ENCODE data around the gene IL18R1.
"Not testable (repeated sequence)": the region's sequence is repeated elsewhere in the genome, so short reads cannot be mapped to it uniquely, and the experiment has no call there.

Gene IL18R1, protein sequence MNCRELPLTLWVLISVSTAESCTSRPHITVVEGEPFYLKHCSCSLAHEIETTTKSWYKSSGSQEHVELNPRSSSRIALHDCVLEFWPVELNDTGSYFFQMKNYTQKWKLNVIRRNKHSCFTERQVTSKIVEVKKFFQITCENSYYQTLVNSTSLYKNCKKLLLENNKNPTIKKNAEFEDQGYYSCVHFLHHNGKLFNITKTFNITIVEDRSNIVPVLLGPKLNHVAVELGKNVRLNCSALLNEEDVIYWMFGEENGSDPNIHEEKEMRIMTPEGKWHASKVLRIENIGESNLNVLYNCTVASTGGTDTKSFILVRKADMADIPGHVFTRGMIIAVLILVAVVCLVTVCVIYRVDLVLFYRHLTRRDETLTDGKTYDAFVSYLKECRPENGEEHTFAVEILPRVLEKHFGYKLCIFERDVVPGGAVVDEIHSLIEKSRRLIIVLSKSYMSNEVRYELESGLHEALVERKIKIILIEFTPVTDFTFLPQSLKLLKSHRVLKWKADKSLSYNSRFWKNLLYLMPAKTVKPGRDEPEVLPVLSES

DNA sequence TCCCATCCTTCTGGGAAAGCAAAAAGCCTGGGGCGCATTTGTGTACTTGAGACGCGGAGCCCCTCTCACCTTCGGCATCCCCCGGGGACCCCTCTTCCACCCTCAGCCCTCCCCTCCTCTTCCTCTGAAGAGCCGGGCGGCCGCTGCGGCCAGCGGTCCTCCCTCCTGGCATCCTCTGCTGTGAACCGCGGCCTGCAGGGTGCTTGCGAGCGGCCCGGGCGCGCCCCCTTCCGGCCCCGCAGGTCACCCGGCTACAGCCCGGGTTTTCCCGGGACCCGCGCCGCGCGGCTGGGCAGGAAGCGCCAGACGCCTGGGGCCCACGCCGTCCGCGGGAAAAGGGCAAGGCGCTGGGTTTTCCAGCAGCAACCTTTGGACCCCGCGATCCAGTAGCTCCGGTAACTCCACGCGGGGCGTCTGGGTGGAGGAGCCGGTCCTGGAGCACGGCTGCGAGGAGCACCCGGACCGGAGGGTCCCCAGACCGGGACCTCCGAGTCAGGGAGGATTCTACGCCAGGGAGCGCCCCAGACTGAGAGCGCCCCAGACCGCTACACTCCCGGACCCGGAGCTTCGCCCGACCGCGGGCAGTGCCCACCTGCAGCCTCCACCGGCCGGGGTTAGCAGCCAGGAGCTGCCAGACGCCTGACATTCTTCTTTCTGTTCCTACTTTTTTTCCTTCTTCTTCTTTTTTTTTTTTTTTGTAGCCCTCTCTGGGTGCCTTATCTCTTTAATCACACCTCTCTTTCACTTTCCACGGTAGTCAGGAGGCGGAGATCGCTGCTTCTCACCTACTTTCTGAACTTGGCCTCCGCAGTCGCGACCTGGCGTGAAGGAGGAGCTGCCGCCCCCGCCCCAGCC, at the start of gene IL18R1:
Gene IL18R1, plus strand, starts transcription at position 271 of the 855 bp plus-strand sequence. CDS start 6,865 bp downstream, outside the sequence.
- DNase-seq (ENCODE audit: extremely low read depth in 1 of 2, low read depth in 1 of 2) = peak in 1 of 2 donors; percentile 49

DNA sequence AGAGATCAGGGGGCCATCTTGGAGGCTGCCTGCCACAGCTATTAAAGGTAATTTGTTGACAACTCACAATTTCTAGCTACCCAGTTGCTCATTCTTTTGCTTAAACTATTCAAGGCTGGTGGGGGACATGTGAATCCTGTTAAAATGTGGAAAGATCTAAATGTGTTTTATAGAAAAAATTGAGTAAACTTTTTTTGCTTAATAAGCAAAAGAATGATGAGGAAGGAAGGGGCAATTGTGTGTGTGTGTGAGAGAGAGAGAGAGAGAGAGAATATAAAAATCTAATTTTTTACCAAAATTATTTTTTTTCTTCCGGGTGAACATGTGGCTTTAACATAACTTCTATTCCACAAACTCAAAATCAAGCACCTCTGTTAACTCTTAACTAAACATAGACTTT, 49.5 kb upstream of the IL18R1 start:
- no peak for DNase-seq (ENCODE audit: extremely low read depth in 1 of 2, low read depth in 1 of 2)

DNA sequence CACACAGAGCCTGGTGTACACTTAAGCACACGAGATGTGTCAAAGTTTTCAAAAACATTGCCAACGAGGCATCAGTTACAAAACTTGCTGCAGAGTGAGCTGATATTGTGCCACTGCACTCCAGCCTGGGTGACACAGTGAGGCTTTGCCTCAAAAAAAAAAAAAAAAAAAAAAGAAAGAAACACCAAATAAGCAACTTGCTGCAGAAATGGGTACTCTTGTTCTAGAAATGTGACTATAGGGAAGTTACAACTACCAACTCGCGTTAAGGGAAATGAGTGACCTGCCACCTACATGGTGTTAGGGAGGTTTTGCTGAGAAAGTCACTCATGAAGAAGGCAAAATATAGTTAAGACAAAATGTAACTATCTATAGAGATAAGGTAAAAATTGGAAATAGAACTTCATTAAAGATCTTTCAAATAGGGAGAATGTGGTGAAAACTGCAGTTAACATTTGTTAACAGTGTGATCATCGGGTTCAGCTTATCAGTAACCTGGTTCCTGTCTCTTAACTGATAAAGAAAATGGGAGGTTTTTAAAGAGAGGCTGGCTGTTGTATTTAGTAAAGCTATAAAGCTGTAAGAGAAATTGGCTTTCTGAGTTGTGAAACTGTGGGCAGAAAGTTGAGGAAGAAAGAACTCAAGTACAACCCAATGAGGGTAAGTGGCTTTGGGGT, 44.5 kb upstream of the IL18R1 start, which contains the start of gene IL1RL1:
Gene IL1RL1, plus strand, starts transcription at position 600 of the 677 bp plus-strand sequence. CDS start 26,702 bp downstream, outside the sequence.
- DNase-seq (ENCODE audit: extremely low read depth in 1 of 2, low read depth in 1 of 2) = no peak

DNA sequence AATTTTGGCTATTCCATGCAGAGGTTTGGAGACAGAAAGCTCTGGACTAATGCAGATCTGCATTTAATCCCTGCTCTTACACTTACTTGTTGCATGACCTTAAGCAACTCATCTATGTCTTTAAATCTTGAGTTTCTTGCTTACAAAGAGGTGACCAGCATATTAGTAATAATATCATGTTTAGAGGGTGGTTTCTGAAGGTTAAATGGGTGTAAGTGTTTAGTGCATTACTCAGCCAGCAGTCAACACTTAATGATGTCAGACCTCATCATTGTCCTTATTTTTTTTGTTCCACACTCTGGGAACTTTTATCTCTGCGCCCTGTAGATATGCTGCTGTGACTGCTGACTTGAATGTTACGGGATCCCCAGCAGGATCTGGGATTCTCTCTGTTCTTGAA, 42.6 kb upstream of the IL18R1 start:
- no peak for DNase-seq (ENCODE audit: extremely low read depth in 1 of 2, low read depth in 1 of 2)

DNA sequence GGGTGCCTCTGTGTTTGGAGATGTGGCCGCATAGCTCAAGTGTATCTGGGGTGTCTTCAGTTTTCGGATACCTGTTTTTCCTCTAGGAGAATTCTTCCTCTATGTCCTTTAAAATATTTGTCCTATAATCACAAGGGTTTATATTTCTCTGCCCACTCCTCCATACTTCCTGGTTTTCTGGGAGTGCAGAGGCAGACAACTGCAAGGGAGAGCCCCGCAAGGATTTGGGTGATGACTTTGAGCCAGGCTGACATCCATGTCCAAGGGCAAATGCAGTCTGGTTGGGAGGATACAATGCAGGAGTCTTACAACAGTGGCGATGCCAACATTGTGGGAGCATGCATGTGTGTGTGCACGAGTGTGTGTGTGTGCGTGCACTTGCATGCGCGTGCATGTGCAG, 42.1 kb upstream of the IL18R1 start:
- no peak for DNase-seq (ENCODE audit: extremely low read depth in 1 of 2, low read depth in 1 of 2)

DNA sequence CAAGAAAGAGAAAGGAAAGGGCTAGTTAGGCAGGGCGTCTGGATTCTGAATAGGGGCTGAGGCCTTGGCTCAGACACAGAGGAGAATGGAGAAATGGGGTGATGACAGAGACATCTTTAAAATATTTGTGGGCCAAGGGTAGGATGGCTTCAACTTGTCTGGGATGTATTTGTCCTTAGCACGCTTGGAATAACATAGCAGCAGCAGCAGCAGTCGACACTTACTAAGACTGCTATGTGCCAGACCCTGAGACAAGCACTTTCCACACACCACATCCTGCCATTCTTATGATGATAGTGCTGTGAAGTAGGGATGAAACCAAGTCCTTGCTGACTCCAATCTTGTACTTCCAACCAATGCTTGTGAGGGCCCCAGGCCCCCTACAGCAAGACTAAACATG, 41.6 kb upstream of the IL18R1 start:
- DNase-seq (ENCODE audit: extremely low read depth in 1 of 2, low read depth in 1 of 2) = no peak

DNA sequence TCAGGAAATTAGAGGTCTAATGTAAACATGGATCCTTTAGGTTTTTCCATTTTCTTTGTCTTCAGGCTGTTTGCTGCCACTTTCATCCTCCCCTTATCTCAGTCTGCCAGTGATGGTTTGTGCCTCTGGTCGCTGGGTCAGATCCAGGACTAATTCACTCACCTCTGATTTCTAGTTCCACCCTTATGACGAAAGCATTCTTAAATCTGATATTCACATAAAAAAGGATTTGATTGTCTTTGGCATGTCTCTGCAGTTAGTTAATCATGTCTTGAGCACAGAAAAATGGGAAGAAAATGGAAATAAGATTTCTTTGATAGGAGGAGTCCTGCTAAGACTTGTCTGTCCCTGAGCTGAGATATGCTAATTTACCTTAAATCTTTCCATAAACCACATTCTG, 39.7 kb upstream of the IL18R1 start:
- no peak for DNase-seq (ENCODE audit: extremely low read depth in 1 of 2, low read depth in 1 of 2)

DNA sequence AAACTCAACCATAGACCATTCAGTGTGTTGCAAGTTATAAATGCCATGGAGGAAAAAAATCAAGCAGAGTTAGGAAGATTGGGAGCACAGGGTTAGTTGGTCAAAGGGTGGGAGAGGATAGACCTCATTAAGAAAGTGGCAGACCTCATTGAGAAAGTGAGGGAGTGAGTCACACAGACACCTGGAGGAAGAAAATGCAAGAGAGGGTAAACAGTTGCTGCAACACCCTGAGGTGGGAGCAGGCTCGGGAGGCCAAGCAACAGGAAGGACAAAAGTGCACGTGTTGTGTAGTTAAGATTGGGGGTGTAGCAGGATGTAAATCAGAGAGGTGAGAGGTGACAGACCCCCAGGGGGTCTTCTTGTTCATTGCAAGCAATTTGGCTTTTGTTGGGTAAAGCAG, 37.9 kb upstream of the IL18R1 start:
- DNase-seq (ENCODE audit: extremely low read depth in 1 of 2, low read depth in 1 of 2) = no peak

DNA sequence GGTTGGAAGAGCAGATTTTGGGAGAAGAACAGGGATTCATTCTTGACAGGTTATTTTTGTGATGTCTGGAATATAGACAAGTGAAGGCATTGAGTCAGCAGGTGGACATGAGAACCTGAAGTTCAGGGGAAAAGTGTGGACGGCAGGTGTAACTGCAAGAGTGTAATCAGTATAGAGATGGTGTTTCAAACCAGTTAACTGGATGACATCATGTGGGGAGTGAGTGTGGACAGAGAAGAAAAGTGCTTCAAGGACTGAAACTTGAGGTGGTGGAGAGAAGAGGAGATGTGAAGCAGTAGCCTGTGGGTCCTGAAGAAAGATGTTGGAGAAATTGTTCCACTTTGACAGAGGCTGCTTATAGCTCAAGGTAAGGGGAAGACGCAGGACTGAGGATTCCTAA, 37.2 kb upstream of the IL18R1 start:
- no peak for DNase-seq (ENCODE audit: extremely low read depth in 1 of 2, low read depth in 1 of 2)

DNA sequence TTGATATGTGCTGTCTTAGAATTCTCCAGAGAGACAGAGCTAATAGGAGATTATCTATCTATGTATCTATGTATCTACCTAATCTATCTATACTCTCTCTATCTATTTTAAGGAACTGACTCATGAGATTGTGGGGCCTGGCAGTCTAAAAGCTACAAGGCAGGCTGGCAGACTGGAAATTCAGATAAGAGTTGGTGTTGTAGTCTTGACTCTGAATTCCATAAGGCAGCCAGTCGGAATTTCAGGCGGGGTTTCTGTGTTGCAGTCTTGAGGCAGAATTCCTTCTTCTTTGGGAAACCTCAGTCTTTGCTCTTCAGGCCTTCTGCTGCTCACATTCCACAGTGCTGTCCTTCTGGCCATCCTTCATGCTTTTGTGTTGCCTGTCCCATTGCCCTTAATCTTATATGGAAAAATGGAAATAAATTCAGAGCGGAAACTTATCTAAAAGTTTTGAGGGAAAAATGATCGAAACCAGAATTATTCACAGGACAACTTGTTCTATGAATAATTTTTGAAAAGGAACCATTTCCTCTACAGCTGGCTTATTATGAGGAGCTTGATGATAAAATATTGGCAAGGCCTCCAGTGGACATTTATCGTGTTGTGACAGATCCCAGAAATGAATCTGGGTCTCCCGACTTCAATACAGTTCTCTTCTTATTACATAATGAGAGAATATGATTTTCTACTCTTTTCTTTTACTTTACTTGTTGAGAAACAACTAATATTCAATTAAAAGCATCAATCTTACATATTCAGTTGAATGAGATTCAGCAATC, 33.5 kb upstream of the IL18R1 start:
- no peak for DNase-seq (ENCODE audit: extremely low read depth in 1 of 2, low read depth in 1 of 2)

DNA sequence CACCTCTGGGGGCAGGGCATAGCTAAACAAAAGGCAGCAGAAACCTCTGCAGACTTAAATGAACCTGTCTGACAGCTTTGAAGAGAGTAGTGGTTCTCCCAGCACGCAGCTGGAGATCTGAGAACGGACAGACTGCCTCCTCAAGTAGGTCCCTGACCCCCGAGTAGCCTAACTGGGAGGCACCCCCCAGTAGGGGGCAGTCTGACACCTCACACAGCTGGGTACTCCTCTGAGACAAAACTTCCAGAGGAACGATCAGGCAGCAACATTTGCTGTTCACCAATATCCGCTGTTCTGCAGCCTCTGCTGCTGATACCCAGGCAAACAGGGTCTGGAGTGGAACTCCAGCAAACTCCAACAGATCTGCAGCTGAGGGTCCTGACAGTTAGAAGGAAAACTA, 30.7 kb upstream of the IL18R1 start:
- DNase-seq (ENCODE audit: extremely low read depth in 1 of 2, low read depth in 1 of 2) = not testable (repeated sequence)

DNA sequence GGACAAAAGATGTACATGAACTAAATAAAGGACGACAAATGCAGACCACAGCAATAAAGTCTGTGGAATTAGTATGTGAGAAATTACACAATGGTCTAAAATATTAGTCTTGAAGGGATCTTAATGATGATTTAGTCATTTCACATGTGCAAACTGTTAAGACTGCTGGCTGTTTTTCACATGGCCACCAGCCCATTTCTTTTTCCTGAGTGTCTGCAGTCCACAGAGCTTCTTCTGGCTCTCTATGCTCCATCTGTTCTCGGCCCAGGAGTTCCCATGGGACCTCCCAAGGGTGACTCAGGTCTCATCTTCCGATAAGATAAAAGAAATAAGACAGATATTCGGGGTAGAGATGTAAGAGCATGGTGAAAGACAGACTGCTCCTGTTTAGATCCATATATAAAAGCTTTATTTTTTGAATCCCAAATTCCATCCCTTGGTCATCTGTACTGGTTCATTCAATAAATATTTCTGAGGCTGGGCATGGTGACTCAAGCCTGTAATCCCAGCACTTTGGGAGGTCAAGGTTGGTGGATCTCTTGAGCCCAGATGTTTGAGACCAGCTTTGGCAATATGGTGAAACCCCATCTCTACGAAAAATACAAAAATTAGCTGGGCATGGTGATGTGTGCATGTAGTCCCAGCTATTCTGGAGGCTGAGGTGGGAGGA, 24.1 kb upstream of the IL18R1 start:
- DNase-seq (ENCODE audit: extremely low read depth in 1 of 2, low read depth in 1 of 2) = no peak

DNA sequence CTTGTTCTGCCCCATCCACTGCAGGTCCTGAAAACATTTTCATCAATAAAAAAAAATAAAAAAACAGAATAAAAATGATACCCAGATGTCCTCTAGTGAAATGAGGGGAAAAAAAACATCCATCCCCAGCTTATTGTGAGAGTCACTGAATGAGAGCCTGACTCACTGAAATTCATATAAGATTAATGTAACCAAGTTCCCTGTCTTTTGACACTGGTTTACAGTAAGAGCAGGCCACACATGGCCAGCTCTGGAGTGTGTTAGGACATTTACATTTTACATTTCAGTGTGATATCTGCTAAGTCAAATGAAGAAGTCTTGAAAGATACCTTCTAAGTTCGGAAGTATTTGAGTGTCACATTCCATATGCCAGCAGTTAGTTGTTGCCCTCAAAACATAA, 21.1 kb upstream of the IL18R1 start:
- no peak for DNase-seq (ENCODE audit: extremely low read depth in 1 of 2, low read depth in 1 of 2)

DNA sequence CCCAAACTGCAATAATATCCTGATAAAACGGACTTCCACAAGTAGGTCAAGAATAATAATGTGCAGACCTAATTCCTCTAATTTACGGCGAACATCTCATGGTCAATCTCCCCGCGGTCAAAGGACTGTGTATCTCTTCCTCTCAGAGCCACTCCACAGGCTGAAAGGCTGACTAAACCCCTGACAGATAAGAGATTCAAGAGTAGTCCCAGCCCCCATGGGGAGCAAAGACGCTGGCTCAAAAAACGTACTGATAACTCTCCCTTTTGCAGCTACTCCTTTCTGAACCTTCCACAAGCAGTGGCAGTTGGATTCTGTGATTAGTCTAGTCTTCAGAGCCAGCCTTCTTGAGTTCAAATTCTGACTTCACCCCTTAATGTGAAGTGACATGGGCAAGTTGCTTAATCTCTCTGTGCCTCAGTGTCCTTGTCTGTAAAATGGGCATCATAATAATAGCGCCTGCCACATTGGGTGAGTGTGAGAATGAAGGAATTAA, 19.7 kb upstream of the IL18R1 start:
- no peak for DNase-seq (ENCODE audit: extremely low read depth in 1 of 2, low read depth in 1 of 2)

DNA sequence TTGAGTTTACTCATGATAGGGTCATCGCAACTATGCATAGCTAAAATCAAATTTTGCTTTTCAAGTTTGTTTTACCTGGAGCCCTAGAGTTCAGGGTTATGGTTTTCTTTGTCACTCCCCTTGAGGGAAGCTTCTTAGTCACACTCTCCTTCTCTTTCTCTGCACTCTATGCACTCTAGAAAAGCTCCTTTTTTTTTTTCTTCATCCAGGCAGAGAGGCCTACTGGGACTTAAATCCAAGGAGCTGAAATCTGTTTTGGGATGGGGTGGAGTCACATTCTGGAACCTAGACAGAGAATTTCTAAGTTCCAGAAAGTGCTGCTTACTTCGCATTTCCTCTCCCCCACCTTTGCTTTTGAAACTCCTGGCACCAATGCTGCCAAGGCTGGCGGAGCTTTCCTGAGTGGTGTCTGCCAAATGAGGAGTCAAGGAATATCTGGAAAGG, 19.1 kb upstream of the IL18R1 start:
- no peak for DNase-seq (ENCODE audit: extremely low read depth in 1 of 2, low read depth in 1 of 2)

DNA sequence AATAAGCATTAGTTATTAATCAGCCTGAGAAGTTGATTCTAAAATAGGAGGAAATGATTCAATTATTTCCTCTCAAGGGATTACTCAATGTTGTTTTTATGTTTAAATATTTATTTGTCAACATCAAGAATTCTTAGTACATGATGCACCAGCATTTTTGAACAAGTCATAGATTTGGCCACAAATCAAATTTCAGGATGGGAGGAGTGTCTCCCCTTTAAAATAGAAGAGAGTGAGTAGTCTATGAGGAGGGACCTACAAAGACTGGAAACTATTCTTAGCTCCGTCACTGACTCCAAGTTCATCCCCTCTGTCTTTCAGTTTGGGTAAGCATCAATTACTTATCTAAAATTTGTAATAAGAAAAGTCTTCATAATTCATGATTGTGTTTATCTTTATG, 18.6 kb upstream of the IL18R1 start:
- no peak for DNase-seq (ENCODE audit: extremely low read depth in 1 of 2, low read depth in 1 of 2)

DNA sequence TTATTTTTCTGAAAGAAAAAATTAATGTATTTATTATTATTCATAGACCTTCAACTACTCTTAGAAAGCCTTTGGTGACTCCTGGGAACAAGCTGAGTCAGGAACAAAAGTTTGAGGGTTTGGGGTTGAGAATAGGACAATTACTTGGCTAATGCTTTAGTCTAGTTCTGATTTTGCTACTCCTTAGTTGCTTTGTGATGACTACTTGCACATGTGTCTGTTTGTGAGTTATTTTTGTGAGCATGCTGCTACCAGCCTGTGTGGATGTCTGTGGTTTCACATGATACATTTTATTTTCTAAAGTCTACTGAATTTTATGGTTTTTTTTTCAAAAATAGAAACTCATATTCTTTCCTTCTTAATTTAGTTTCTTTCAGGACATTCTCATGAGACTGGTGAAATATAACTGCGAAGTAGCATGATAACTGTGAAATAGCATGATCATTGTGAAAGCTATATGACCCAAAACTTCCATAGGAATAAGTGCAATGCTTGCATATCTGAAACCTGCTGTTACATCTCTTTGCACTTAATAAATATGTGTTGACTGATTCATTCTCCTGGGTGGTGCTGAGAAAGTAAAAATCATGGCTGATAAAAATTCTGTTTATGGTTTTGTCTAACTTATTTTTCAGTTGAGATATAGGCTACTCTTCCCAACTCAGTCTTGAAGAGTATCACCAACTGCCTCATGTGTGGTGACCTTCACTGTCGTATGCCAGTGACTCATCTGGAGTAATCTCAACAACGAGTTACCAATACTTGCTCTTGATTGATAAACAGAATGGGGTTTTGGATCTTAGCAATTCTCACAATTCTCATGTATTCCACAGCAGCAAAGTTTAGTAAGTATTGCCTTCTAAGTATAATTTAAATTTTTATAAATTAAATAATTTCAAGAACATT, 17.9 kb upstream of the IL18R1 start:
- DNase-seq (ENCODE audit: extremely low read depth in 1 of 2, low read depth in 1 of 2) = no peak

DNA sequence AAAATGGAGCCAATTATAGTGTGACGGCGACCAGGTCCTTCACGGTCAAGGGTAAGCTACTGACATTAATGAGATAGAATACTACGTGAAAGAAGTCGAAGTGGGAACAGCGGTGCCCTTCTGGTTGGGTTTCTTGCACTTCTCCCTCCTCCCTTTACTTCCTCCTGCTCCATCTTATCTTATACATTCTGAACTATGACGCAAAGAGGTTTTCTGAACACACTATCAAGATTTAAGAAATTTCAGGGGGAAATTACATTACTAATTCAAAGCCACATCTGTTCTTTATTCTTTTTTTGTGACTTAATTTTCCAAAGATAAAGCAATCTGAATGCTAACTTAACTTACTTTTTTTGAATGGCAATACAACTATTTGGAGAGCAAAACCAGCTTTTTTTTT, 14.8 kb upstream of the IL18R1 start:
- no peak for DNase-seq (ENCODE audit: extremely low read depth in 1 of 2, low read depth in 1 of 2)

All from activated CD8-positive, alpha-beta memory T cell treated with anti-CD3 and anti-CD28 coated beads for 1 hour (primary cell).